SK-N-SH (cell line): ENCODE measurements around the gene MCRS1. TPM values are rescaled to one million over a fixed set of nuclear protein-coding genes. Genes with fewer than 3 reads are reported as not detected.

Experiments
- CTCF ChIA-PET: fragments of 300-600, 350-600 bp; formaldehyde crosslinking; extraction: SDS; loops from one replicate; lab custom pipeline; 2021; lab: Yijun Ruan, JAX
- POLR2A ChIA-PET: fragments of 350-600 bp; sonication (Branson Sonifier 250); formaldehyde crosslinking; extraction: SDS; loops from one replicate; lab custom pipeline; 2020; ENCODE audit warnings: antibody characterized with exemption, inconsistent platforms; lab: Yijun Ruan, JAX
- DNase-seq: peaks from one replicate; pipeline ENCODE4 v3.0.0; 2012
- H2AFZ ChIP-seq: fragments of 200-600 bp; sonication (generic); 2 replicates; pipeline ENCODE4 v1.8.1; 2016; ENCODE audit warnings: antibody characterized with exemption, mild to moderate bottlenecking, low read depth
- H3F3A ChIP-seq: fragments of 200-600 bp; sonication (generic); replicated peaks from 2 replicates; pipeline ENCODE3; 2016; ENCODE audit warnings: antibody characterized with exemption, mild to moderate bottlenecking; ENCODE audit not compliant: insufficient read depth
- H3K27ac ChIP-seq, 2 experiments: fragments of 200-500 bp in 1 of 2; fragments of 200-600 bp in 1 of 2; sonication (Bioruptor generic) in 1 of 2; sonication (generic), shearing (Covaris generic) in 1 of 2; 2 replicates each; pipeline versions ENCODE4 v1.5.1 to v1.6.1; 2014 to 2016; ENCODE audit warnings: low read depth in 2 of 2, inconsistent platforms in 1 of 2, low read length in 1 of 2, mild to moderate bottlenecking in 1 of 2, mixed read lengths in 1 of 2
- H3K27me3 ChIP-seq: fragments of 200-600 bp; sonication (generic), shearing (Covaris generic); 2 replicates; pipeline ENCODE4 v1.6.1; 2016; ENCODE audit warnings: mixed run types; ENCODE audit not compliant: insufficient read depth
- H3K36me3 ChIP-seq, 2 experiments: fragments of 200-500 bp in 1 of 2; fragments of 200-600 bp in 1 of 2; sonication (Bioruptor generic) in 1 of 2; sonication (generic) in 1 of 2; replicated peaks in 1 of 2; 2 replicates each; pipeline versions ENCODE3 to v1.5.1; 2014 to 2016; ENCODE audit warnings: low read length in 1 of 2, mild to moderate bottlenecking in 1 of 2; ENCODE audit not compliant: insufficient read depth in 2 of 2, control insufficient read depth in 1 of 2
- H3K4me1 ChIP-seq, 2 experiments: fragments of 200-500 bp in 1 of 2; fragments of 200-600 bp in 1 of 2; sonication (Bioruptor generic) in 1 of 2; sonication (generic), shearing (Covaris generic) in 1 of 2; 2 replicates each; pipeline versions ENCODE4 v1.5.1 to v1.6.1; 2014 to 2016; ENCODE audit warnings: low read depth in 1 of 2, low read length in 1 of 2, mixed run types in 1 of 2; ENCODE audit not compliant: insufficient read depth in 2 of 2, control insufficient read depth in 1 of 2
- H3K4me2 ChIP-seq: fragments of 200-600 bp; sonication (generic), shearing (Covaris generic); 2 replicates; pipeline ENCODE4 v1.6.1; 2017; ENCODE audit warnings: mixed run types
- H3K4me3 ChIP-seq, 2 experiments: fragments of 200-500 bp in 1 of 2; fragments of 200-600 bp in 1 of 2; sonication (Bioruptor generic) in 1 of 2; sonication (generic), shearing (Covaris generic) in 1 of 2; 2 replicates each; pipeline versions ENCODE4 v1.5.1 to v1.8.1; 2014 to 2016; ENCODE audit warnings: low read depth in 2 of 2, inconsistent platforms in 1 of 2, low read length in 1 of 2, mild to moderate bottlenecking in 1 of 2, mixed read lengths in 1 of 2, moderate library complexity in 1 of 2
- H3K79me2 ChIP-seq: fragments of 200-600 bp; sonication (generic); 2 replicates; pipeline ENCODE4 v1.8.1; 2017; ENCODE audit warnings: mild to moderate bottlenecking; ENCODE audit not compliant: insufficient read depth
- H3K9ac ChIP-seq: fragments of 200-600 bp; sonication (generic); 2 replicates; pipeline ENCODE4 v1.6.1; 2017; ENCODE audit warnings: mixed run types
- H3K9me2 ChIP-seq: fragments of 200-600 bp; sonication (generic); 2 replicates; pipeline ENCODE4 v1.6.1; 2017; ENCODE audit warnings: mixed run types
- H3K9me3 ChIP-seq: fragments of 200-600 bp; sonication (generic); 2 replicates; pipeline ENCODE4 v1.6.1; 2017; ENCODE audit warnings: mixed run types, mild to moderate bottlenecking, moderate library complexity
- H4K20me1 ChIP-seq: fragments of 200-600 bp; sonication (generic); 2 replicates; pipeline ENCODE4 v1.6.1; 2017; ENCODE audit warnings: mild to moderate bottlenecking, mixed run types; ENCODE audit not compliant: insufficient read depth
- ELF1 ChIP-seq: IDR thresholded peaks from 2 replicates; pipeline ENCODE4 v1.4.0; 2012
- EP300 ChIP-seq, 2 experiments: IDR thresholded peaks; 2 replicates each; pipeline versions ENCODE4 v1.4.0 to v1.6.1; 2012; ENCODE audit warnings: borderline replicate concordance in 1 of 2, low read depth in 1 of 2, low read length in 1 of 2
- FOSL2 ChIP-seq: IDR thresholded peaks from 2 replicates; pipeline ENCODE4 v1.4.0; 2012; ENCODE audit warnings: low read depth, mild to moderate bottlenecking, moderate library complexity, borderline replicate concordance
- FOXJ3 ChIP-seq: sonication (generic); formaldehyde crosslinking; IDR thresholded peaks from 2 replicates; pipeline ENCODE4 v1.5.1; 2020; ENCODE audit warnings: mild to moderate bottlenecking, missing genetic modification reagents
- IRF3 ChIP-seq: fragments of 150-350 bp; IDR thresholded peaks from 2 replicates; pipeline ENCODE4 v1.6.1; 2016; ENCODE audit warnings: mild to moderate bottlenecking, low read depth, low read length
- JUND ChIP-seq: IDR thresholded peaks from 2 replicates; pipeline ENCODE4 v1.4.0; 2012
- NRF1 ChIP-seq: IDR thresholded peaks from 2 replicates; pipeline ENCODE4 v1.6.1; 2012; ENCODE audit warnings: low read depth, mild to moderate bottlenecking, low read length
- PBX3 ChIP-seq: IDR thresholded peaks from 2 replicates; pipeline ENCODE4; 2012
- POLR2AphosphoS5 ChIP-seq: IDR thresholded peaks from 2 replicates; pipeline ENCODE4 v1.6.1; 2012; ENCODE audit warnings: low read depth, low read length
- REST ChIP-seq: IDR thresholded peaks from 2 replicates; pipeline ENCODE4 v1.6.1; 2012; ENCODE audit warnings: mild to moderate bottlenecking, low read depth, low read length, moderate library complexity
- USF2 ChIP-seq: fragments of 150-350 bp; IDR thresholded peaks from 2 replicates; pipeline ENCODE4 v1.6.1; 2017; ENCODE audit warnings: antibody characterized with exemption, low read length, low read depth, borderline replicate concordance
- WGBS: methylation state at CpG from one replicate; pipeline ENCODE4 v1.1.6; 2017; ENCODE audit warnings: low lambda C conversion rate; 5-methylcytosine and 5-hydroxymethylcytosine counted together
- polyA plus RNA-seq, 3 experiments: library from polyadenylated mRNA; depleted of rRNA; stranded (reverse); fragments of >200 nt; gene quantifications; 2 replicates each; pipeline ENCODE4 v1.2.3, GENCODE V29; 2012
- TF ChIP-seq, protein P1 (sequence below): IDR thresholded peaks from 2 replicates; pipeline ENCODE4 v1.4.0; 2012; ENCODE audit warnings: low read depth, borderline replicate concordance

The MCRS1 gene
- polyA plus RNA-seq, 1 of the 3 experiments (the other 2 are of a cell fraction): 107 TPM

- Histone ChIP-seq H3K9me2 (no peaks in the 10 kb centered on the region), H3K27me3 (no peaks in the 10 kb centered on the region), H3K4me1 (no peaks in the 10 kb centered on the region; a peak in 1 of 4 replicates), H3K9me3 (no peaks in the 10 kb centered on the region), H3K79me2 (no peaks in the 10 kb centered on the region), H3K4me2 (no peak overlapping the region), H3F3A (no peaks in the 10 kb centered on the region), H4K20me1 (no peaks in the 10 kb centered on the region), H3K9ac (no peak overlapping the region), H3K4me3 (no peak overlapping the region), H2AFZ (no peak overlapping the region), H3K27ac (no peak overlapping the region), H3K36me3 (no peaks in the 10 kb centered on the region)
- WGBS: 61% methylated on average over 7 of the region's 7 CpGs
- DNase-seq: peak; percentile 13
- TF ChIP-seq REST: no peak
- no peak for TF ChIP-seq JUND
- no peak for TF ChIP-seq IRF3
- TF ChIP-seq FOSL2: no peak
- no peak for TF ChIP-seq USF2
- TF ChIP-seq POLR2AphosphoS5: no peak
- TF ChIP-seq, protein P1, sequence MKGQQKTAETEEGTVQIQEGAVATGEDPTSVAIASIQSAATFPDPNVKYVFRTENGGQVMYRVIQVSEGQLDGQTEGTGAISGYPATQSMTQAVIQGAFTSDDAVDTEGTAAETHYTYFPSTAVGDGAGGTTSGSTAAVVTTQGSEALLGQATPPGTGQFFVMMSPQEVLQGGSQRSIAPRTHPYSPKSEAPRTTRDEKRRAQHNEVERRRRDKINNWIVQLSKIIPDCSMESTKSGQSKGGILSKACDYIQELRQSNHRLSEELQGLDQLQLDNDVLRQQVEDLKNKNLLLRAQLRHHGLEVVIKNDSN: no peak
- TF ChIP-seq ELF1: no peak
- TF ChIP-seq EP300 (IDR thresholded peaks at IDR 0.05; ENCODE audit: borderline replicate concordance in 1 of 2, low read depth in 1 of 2, low read length in 1 of 2): no peak
- TF ChIP-seq NRF1: no peak
- no peak for TF ChIP-seq FOXJ3 (CRISPR knock-in tag)
- TF ChIP-seq PBX3: no peak
- POLR2A ChIA-PET: interaction anchor here (1.0 kb wide), 1 partner anchor 16 kb away, joined by 3 read pairs; no protein-coding TSS in a partner anchor
- CTCF ChIA-PET: interaction anchor here (1.6 kb wide), 1 partner anchor 15 kb away, joined by 4 read pairs; no protein-coding TSS in a partner anchor
Measured at GRCh38 chr12:49547090-49547690, 20.8 kb downstream of the MCRS1 start.
